Measurements from ENCODE around the gene SLC25A38. TPM values are rescaled to one million over a fixed set of nuclear protein-coding genes. Genes with fewer than 3 reads are reported as not detected.
"Not testable (repeated sequence)": the region's sequence is repeated elsewhere in the genome, so short reads cannot be mapped to it uniquely, and the experiment has no call there.

SLC25A38 gene
- total RNA-seq, 2 donors from 2014 or later: 39.9 to 55.4 TPM

- ATAC-seq: no peak
- peaks cover 4% of the 10 kb centered on the region for H3K36me3 Mint-ChIP-seq (ENCODE audit: low read depth)
- peak overlapping the region; percentile 98 for H3K27ac Mint-ChIP-seq
- H3K4me1 Mint-ChIP-seq: peaks cover 29% of the 10 kb centered on the region
- H3K27me3 Mint-ChIP-seq: no peaks in the 10 kb centered on the region
- DNase-seq: no peak
- H3K4me3 Mint-ChIP-seq: peak overlapping the region; percentile 98
- H3K9me3 ChIP-seq (ENCODE audit: control insufficient read depth, low read length, poor library complexity, severe bottlenecking): no peaks in the 10 kb centered on the region
Observed at GRCh38 chr3:39405687-39406367, 22.7 kb downstream of the SLC25A38 start.

DNA sequence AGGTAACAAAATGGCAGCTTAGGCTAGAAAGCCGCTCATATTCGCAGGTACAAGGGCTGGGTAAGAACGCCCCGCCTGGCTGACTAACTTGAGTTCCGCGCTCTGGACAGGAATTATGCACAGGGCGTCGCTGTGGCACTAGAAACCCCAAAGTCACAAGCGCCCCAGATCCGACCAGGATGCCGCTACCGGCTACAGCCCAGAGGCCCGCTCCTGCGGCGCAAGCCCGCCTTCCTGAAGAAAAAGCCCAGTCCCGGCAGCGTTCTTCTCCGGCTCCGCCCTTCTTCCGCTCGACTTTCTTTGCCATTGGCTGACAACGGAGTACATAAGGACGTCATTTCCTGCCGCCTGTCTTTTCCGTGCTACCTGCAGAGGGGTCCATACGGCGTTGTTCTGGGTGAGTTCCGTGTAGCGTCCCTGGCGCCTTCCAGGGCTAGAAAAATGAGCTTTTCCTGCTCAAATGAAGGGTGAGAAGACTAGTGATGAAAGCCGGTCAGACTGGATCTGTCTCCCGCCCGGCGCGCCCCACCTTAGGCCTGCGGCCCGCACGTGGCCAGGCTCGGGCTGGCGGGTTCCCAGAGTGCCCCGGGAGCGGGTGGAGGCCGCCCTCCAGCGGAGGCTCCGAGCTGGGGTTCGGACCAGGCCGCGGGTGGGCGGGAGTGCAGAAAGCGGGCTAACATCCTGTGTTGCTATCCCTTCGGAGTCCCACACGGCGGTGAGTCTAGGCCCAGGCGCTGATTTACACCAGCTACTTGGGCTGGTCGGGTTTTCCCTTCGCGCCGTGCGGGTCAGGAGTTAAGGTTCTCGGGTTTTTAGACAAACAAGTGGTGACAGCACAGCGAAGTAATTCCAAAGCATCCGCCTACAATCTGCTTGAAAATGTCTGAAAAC, 23.4 kb downstream of the SLC25A38 start, which contains the start of gene RPSA:
TSS of gene RPSA (plus strand) at position 353 of the 891 bp plus-strand sequence. CDS start 934 bp downstream, outside the sequence.
- ATAC-seq (peak; percentile 94), DNase-seq (peak; percentile 85 to 94 (median 93))
- peak within 1 kb of the TSS; percentile 98 for H3K4me3 Mint-ChIP-seq
- no peaks in the 10 kb centered on the region for H3K9me3 ChIP-seq (ENCODE audit: control insufficient read depth, low read length, poor library complexity, severe bottlenecking)
- H3K4me1 Mint-ChIP-seq: peaks cover 35% of the 10 kb centered on the region
- H3K27ac Mint-ChIP-seq: peak within 1 kb of the TSS; percentile 98
- H3K27me3 Mint-ChIP-seq: no peaks in the 10 kb centered on the region
- peaks cover 9% of the 10 kb centered on the region for H3K36me3 Mint-ChIP-seq (ENCODE audit: low read depth)

DNA sequence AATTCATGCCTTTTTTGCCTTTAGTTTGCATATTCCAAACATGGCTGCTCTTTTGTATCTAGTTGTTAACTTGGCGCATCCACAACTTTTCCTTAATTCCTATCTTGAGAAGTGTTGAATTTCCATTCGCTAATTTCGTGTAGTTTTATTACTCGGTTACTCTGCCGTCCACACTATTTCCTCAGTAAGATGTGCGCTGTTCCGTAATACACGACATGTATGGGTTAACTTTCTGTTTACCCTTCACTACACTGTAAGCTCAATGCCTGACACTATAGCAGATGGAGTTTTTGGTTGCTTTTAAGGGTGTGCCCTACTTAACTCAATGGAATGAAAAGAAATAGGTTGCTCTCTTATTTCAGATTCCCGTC, 24.1 kb downstream of the SLC25A38 start:
- Mint-ChIP-seq H3K27me3 (no peaks in the 10 kb centered on the region), H3K36me3 (ENCODE audit: low read depth) (peaks cover 9% of the 10 kb centered on the region), H3K4me1 (peaks cover 36% of the 10 kb centered on the region), H3K27ac (peak overlapping the region; percentile 98), H3K4me3 (peak overlapping the region; percentile 98)
- no peaks in the 10 kb centered on the region for H3K9me3 ChIP-seq (ENCODE audit: control insufficient read depth, low read length, poor library complexity, severe bottlenecking)
- DNase-seq: no peak
- ATAC-seq: no peak

- ATAC-seq: no peak
- H3K27me3 Mint-ChIP-seq: no peaks in the 10 kb centered on the region
Observed at GRCh38 chr3:39407773-39408492, 24.8 kb downstream of the SLC25A38 start.

DNA sequence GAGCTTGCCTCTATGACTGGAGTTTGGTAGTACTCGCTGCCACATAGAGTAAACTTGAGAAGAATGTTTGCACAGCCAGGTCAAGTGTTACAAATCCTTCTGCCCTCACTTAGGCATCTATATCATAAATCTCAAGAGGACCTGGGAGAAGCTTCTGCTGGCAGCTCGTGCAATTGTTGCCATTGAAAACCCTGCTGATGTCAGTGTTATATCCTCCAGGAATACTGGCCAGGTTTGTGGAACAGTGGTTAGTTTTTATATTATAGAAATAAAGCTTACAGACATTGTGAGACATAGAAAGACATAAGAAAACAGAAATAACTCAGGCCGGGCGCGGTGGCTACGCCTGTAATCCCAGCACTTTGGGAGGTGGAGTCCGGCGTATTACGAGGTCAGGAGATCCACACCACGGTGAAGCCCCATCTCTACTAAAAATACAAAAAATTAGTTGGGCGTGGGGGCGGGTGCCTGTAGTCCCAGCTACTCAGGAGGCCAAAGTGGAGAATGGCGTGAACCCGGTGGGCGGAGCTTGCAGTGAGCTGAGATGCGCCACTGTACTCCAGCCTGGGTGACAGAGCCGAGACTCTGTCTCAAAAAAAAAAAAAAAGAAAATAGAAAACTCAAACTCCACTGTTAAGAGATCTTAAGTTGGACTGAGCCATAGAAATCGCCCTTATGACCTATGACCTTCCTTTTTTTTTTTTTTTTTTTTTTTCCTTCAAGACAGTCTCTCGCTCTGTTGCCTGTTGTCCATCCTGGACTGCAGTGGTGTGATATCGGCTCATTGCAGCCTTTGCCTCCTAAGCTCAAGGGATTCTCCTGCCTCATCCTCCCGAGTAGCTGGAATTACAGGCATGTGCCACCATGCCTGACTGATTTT, 25.6 kb downstream of the SLC25A38 start:
- H3K4me1 Mint-ChIP-seq: peaks cover 39% of the 10 kb centered on the region
- peak in 1 of 3 donors; percentile 18 for DNase-seq
- no peaks in the 10 kb centered on the region for H3K9me3 ChIP-seq (ENCODE audit: control insufficient read depth, low read length, poor library complexity, severe bottlenecking)
- H3K4me3 Mint-ChIP-seq: peak overlapping the region; percentile 98
- H3K36me3 Mint-ChIP-seq (ENCODE audit: low read depth): peaks cover 14% of the 10 kb centered on the region
- ATAC-seq: no peak
- H3K27ac Mint-ChIP-seq: peak overlapping the region; percentile 98
- H3K27me3 Mint-ChIP-seq: no peaks in the 10 kb centered on the region

More at GRCh38 chr3:39407773-39408492, 24.8 kb downstream of the SLC25A38 start:
- H3K36me3 Mint-ChIP-seq (ENCODE audit: low read depth): peaks cover 14% of the 10 kb centered on the region
- no peaks in the 10 kb centered on the region for H3K9me3 ChIP-seq (ENCODE audit: control insufficient read depth, low read length, poor library complexity, severe bottlenecking)
- peak overlapping the region; percentile 98 for H3K4me3 Mint-ChIP-seq
- no peak for DNase-seq
- peak overlapping the region; percentile 98 for H3K27ac Mint-ChIP-seq
- H3K4me1 Mint-ChIP-seq: peaks cover 38% of the 10 kb centered on the region

- no peaks in the 10 kb centered on the region for H3K9me3 ChIP-seq (ENCODE audit: control insufficient read depth, low read length, poor library complexity, severe bottlenecking)
- peaks cover 44% of the 10 kb centered on the region for H3K4me1 Mint-ChIP-seq
- no peak overlapping the region for H3K4me3 Mint-ChIP-seq
- ATAC-seq (no peak), DNase-seq (no peak)
- no peaks in the 10 kb centered on the region for H3K27me3 Mint-ChIP-seq
- H3K27ac Mint-ChIP-seq: peak overlapping the region; percentile 85
- peaks cover 14% of the 10 kb centered on the region for H3K36me3 Mint-ChIP-seq (ENCODE audit: low read depth)
Observed at GRCh38 chr3:39409514-39410136, 26.5 kb downstream of the SLC25A38 start.

- Mint-ChIP-seq H3K27me3 (no peaks in the 10 kb centered on the region), H3K27ac (peak overlapping the region; percentile 76), H3K4me1 (peaks cover 46% of the 10 kb centered on the region), H3K36me3 (ENCODE audit: low read depth) (peaks cover 14% of the 10 kb centered on the region), H3K4me3 (no peak overlapping the region)
- DNase-seq: no peak
- no peak for ATAC-seq
- no peaks in the 10 kb centered on the region for H3K9me3 ChIP-seq (ENCODE audit: control insufficient read depth, low read length, poor library complexity, severe bottlenecking)
Observed at GRCh38 chr3:39410893-39411292, 27.7 kb downstream of the SLC25A38 start.

DNA sequence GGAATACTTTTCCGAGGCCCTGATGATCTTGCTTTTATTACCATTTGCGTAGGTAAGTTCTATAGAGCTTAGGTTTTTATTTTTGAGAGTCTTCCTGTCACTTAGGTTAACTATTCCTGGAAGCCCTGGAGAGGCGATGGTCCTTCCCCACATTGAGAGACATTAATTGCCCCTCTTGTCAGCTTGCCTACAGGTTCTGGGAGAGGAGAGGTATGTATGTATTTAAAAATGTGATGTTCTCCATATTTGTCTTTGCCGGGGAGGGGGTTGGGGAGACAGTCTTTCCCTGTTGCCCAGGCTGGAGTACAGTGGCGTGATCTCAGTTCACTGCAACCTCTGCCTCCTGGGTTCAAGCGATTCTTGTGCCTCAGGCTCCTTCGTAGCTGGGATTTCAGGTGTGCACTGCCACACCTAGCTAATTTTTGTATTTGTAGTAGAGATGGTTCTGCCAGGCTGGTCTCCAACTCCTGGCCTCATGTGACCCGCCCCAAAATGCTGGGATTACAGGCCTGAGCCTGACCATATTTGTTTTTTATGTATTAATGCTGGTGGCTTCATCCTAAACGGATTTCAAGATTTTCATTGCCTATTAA, 29.6 kb downstream of the SLC25A38 start:
- ATAC-seq (no peak), DNase-seq (no peak)
- no peaks in the 10 kb centered on the region for H3K9me3 ChIP-seq (ENCODE audit: control insufficient read depth, low read length, poor library complexity, severe bottlenecking)
- Mint-ChIP-seq H3K4me3 (no peak overlapping the region), H3K4me1 (peaks cover 37% of the 10 kb centered on the region), H3K36me3 (ENCODE audit: low read depth) (peaks cover 10% of the 10 kb centered on the region), H3K27ac (peak overlapping the region; percentile 85), H3K27me3 (no peaks in the 10 kb centered on the region)

DNA sequence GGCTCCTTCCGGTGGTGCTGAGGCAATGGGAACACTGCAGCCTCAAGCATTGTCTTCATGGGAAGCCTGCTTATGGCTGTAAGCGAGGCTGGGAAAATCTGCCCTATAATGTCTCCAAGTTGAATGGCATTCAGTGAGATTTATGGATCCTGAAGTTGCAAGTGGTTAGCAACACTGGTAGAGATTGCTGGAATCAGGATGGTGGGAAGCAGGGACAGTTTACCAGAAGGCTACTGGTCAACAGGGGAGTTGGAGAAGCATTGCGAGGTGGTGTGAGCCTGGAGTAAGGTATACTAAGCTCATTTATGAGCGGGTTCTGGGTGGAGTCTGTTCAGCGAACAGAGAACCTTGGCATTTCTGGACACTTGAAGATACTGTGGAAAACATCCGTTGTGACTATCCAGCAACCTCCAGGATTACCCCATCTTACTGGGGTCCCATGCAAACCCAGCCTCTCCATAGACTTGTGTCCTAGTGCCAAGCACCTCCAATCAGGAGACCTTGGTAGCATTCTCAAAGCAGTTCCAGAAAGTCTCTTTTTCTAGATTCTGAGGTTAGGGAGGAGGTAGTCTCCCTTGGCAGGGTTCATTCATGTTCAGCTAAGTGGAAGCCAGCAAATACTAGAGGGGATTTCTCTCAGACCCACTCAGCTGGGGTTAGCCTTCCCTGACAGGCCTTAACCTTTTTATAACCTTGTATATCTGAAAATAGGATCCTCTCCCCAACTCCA, 30.7 kb downstream of the SLC25A38 start:
- no peaks in the 10 kb centered on the region for H3K9me3 ChIP-seq (ENCODE audit: control insufficient read depth, low read length, poor library complexity, severe bottlenecking)
- Mint-ChIP-seq H3K27me3 (no peaks in the 10 kb centered on the region), H3K36me3 (ENCODE audit: low read depth) (peaks cover 10% of the 10 kb centered on the region), H3K27ac (peak overlapping the region; percentile 84), H3K4me3 (peak overlapping the region; percentile 60), H3K4me1 (peaks cover 33% of the 10 kb centered on the region)
- DNase-seq (no peak), ATAC-seq (peak; percentile 11)

DNA sequence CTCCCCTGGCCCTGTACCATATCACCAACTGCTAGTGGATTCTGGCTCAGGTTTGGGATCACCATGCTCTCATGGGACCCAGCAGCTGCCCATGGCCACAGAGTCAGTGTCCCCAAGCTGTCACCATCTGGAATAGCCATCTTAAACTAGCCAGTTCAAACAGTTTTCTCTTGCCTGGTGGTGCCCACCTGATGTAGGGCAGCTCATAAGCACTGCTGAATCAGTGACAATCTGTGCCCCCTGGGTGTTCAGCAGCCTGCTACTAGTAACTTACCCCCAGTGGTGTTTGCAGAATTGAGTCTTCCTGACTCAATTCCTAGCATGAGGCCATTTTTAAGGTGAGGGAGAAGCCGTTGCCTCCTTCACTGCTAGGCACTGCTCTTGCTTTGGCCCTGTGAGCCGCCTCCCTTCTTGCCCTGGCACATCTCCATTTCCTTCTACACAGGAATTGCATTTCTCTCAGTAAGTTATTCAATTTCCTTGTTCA, 31.3 kb downstream of the SLC25A38 start:
- Mint-ChIP-seq H3K27me3 (no peaks in the 10 kb centered on the region), H3K4me3 (peak overlapping the region; percentile 77), H3K27ac (peak overlapping the region; percentile 84), H3K4me1 (peaks cover 29% of the 10 kb centered on the region), H3K36me3 (ENCODE audit: low read depth) (peaks cover 10% of the 10 kb centered on the region)
- ATAC-seq: peak; percentile 25
- no peak for DNase-seq
- H3K9me3 ChIP-seq (ENCODE audit: control insufficient read depth, low read length, poor library complexity, severe bottlenecking): no peaks in the 10 kb centered on the region

DNA sequence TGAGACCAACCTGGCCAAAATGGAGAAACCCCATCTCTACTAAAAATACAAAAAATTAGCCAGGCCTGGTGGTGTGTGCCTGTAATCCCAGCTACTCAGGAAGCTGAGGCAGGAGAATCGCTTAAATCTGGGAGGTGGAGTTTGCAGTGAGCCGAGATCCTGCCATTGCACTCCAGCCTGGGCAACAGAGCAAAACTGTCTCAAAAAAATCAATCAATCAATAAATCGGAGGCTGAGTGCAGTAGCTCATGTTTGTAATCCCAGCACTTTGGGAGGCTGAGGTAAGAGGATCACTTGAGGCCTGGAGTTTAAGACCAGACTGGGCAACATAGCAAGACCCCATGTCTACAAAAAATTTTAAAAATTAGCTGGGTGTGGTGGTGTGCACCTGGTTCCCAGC, 32.1 kb downstream of the SLC25A38 start:
- not testable (repeated sequence) for DNase-seq; ATAC-seq; H3K27me3 Mint-ChIP-seq; H3K36me3 Mint-ChIP-seq (ENCODE audit: low read depth); H3K9me3 ChIP-seq (ENCODE audit: control insufficient read depth, low read length, poor library complexity, severe bottlenecking)
- H3K4me1 Mint-ChIP-seq: peaks cover 24% of the 10 kb centered on the region
- H3K4me3 Mint-ChIP-seq: peak overlapping the region; percentile 64
- peak overlapping the region; percentile 84 for H3K27ac Mint-ChIP-seq

Measured in T-helper 17 cell (primary cell).